Stimulated activated naive B cell treated with anti-CD40 and anti-IgM and Interleukin-4, amounts not matched to agents 10 μg/mL and 1 μg/mL and 100 μg/mL, for 72 hours (primary cell): ENCODE measurements around the gene FBXO9.

Source experiments
- ATAC-seq, 2 donors: fragments of 150-1000 bp; cut with Tn5 transposase; replicated peaks; 2 replicates each; pipeline ENCODE4 v1.10.0; 2021; ENCODE audit warnings: moderate library complexity in 1 of 2
- DNase-seq: peaks from one replicate; pipeline ENCODE4 v3.0.0; 2021
- H3K27ac Mint-ChIP-seq: one replicate; pipeline ENCODE4 v1.8.0; 2022; ENCODE audit warnings: mild to moderate bottlenecking, mixed read lengths
- H3K27me3 Mint-ChIP-seq, 2 donors: one replicate each; pipeline ENCODE4 v1.8.0; 2022; ENCODE audit warnings: mixed read lengths in 2 of 2
- H3K36me3 Mint-ChIP-seq, 2 donors: one replicate each; pipeline ENCODE4 v1.8.0; 2022; ENCODE audit warnings: mixed read lengths in 2 of 2, mild to moderate bottlenecking in 1 of 2
- H3K4me1 Mint-ChIP-seq, 2 donors: one replicate each; pipeline ENCODE4 v1.8.0; 2022; ENCODE audit warnings: mixed read lengths in 2 of 2, mild to moderate bottlenecking in 1 of 2
- H3K4me3 Mint-ChIP-seq, 2 donors: one replicate each; pipeline ENCODE4 v1.8.0; 2022; ENCODE audit warnings: mild to moderate bottlenecking in 2 of 2, mixed read lengths in 2 of 2, moderate library complexity in 1 of 2
- H3K9me3 Mint-ChIP-seq, 2 donors: one replicate each; pipeline ENCODE4 v1.8.0; 2022; ENCODE audit warnings: mixed read lengths in 2 of 2, mild to moderate bottlenecking in 1 of 2

The FBXO9 gene

GRCh38 chr6:53148684-53149083, 83.5 kb downstream of the FBXO9 start, which contains the start of gene GCM1:
TSS of gene GCM1 (minus strand) at chr6:53148841. CDS start at chr6:53145632, 3,209 bp downstream.
- ATAC-seq (no peak), DNase-seq (no peak)
- Mint-ChIP-seq H3K4me1 (no peaks in the 10 kb centered on the region), H3K27me3 (no peaks in the 10 kb centered on the region), H3K36me3 (peaks cover 0 to 6% of the 10 kb centered on the region in 2 donors), H3K27ac (no peak within 1 kb of the TSS), H3K4me3 (no peak within 1 kb of the TSS), H3K9me3 (no peaks in the 10 kb centered on the region)
